NOMO-1 (cell line): ENCODE measurements around the gene ZDHHC7.

Experiments
- DNase-seq, 2 experiments: peaks; one replicate each; lab custom pipeline; 2025; ENCODE audit not compliant: unreplicated experiment in 2 of 2; lab: John Stamatoyannopoulos, UW

Gene ZDHHC7

DNA sequence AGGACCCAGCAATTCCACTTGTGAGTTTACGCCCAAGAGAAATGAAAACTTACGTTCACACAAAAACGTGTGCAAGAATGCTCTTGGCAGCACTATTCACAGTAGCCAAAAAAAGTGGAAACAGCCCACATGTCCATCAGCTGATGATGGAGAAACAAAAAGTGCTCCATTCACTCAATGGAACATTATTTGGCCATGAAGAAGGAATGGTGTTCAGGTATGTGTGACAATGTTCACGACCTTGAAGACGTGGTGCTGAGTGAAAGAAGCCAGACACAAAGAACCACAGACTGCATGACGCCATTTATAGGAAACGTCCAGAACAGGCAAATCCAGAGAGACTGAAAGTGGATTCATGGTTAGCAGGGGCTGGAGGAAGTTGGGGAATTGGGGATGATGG lies 84.9 kb downstream of the ZDHHC7 start:
- no peak for DNase-seq

DNA sequence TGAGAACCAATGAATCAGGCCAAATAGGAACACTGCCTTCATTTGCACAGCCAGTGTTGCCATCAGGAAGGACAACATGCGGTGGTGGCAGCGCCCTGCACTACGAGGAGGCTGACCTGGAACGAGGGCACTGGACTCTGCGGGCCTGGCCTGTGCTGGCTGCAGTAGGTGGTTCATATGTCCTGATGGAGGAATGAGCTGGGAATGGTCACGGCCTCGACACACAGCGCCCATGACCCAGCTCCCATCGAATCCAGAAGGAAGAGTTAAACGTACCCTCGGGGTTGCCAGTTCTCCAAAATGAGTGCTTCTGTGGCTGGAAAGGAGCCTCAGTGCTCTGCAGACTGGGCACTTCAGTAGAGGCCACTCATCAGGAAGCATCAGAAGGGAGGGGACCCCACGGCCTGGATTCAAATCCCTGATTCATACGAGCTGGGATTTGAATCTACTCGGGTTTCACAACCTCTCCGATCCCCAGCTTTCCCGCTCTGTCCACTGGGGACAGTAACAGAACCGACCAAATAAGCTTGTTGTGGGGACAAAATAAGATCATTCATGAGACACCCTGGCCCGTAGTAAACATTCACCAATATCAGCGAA lies 85.5 kb downstream of the ZDHHC7 start:
- no peak for DNase-seq

DNA sequence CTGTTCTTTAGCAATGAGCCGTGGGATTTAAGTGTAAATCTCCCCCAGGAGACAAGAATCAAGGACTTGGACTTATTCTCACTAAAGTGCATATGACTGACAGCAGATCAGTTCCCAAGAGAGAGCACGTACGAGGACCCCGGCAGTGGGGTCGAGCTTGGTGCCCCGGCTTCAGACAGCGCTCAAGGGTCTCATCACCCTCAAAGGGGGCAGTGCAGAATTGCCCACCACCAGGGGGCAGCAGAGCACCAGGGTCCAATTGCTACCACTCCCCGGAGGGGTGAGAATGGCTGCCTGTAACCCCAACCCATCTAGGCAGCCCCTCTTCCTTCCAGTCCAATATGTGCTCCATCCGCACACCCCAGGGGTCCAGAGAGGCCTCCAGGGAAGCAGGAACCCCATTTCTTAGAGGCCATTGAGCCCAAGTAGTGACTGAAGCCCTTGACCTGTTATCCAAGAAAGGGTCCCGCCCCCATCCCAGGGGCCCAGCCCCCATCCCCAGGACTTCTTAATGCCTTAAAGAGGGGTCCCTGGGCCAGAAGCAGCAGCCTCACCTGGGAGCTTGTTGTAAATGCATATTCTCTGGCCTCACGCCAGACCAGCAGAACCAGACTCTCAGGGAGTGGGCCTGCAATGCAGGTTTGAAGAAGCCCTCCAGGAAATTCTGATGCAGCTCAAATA lies 86.1 kb downstream of the ZDHHC7 start:
- DNase-seq, result peak; percentile 27 to 54

DNA sequence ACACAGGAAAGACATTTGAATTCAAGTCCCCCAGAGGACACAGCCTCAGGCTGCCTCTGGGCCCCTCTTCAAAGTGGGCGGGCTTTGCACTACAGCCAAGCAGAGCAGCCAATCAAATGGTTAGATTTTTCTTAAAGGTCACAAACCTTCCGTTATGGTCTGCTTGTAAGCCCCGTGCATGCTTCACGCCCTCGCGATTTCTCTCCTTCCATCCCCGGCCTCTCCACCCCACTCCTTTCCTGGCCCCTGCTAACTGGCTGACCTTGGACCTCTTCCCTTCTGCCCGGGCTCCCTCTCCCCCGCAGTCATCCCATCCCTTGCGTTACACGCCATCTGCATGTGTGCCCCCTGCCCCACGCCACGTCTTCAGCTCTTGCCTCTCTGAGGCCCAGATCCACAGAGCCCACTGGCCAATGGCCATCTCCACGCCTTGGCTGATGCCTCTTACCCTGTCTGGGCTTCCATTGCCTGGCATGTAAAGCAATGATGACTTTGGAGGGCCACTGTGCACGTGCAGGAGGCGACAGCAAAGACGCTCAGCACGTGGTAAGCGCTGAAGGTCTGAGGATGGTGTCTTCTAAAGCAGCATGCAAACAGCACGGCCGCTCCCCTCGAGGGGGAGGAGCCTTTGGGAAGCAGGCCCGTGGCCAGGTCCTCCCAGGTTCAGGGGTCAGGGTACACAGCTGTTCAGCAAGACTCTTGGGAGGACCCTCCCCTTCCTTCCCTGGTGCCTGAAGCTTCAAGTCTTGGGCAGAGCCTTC lies 86.8 kb downstream of the ZDHHC7 start:
- no peak for DNase-seq
